OCI-LY1 (cell line): ENCODE measurements around the gene COBL.

Experiments used
- EZH2 ChIP-seq: fragments of 200-600 bp; sonication (generic), shearing (Covaris generic); IDR thresholded peaks from 2 replicates; pipeline ENCODE4 v1.8.0; 2017; ENCODE audit warnings: borderline replicate concordance, mixed run types, mild to moderate bottlenecking, antibody characterized with exemption, low read length, moderate library complexity, mixed read lengths
- TF ChIP-seq, protein P1 (sequence below): fragments of 200-600 bp; sonication (generic), shearing (Covaris generic); IDR thresholded peaks from 2 replicates; pipeline ENCODE4 v1.5.1; 2017; ENCODE audit warnings: mild to moderate bottlenecking, antibody characterized with exemption, low read length, moderate library complexity, mixed read lengths

DNA sequence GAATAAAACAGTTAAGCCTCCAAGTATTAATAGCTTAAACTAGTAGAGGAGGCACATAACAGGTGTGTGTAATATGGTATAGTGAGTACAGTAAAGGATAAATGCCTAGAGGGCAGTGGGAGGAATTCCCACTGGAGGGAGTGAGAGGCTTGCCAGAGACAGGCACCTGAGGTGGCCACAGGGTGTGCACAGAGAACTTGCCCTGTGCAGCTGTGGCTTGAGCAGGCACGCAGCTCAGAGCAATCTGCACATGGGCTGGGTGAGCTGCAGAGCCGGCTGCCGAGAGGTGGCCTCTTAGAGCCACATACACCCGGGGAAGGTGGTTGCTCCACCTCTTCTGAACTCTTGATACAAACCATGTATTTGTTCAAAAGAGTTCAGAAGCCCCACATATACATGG is 237.1 kb downstream of the COBL start:
- TF ChIP-seq, protein P1, sequence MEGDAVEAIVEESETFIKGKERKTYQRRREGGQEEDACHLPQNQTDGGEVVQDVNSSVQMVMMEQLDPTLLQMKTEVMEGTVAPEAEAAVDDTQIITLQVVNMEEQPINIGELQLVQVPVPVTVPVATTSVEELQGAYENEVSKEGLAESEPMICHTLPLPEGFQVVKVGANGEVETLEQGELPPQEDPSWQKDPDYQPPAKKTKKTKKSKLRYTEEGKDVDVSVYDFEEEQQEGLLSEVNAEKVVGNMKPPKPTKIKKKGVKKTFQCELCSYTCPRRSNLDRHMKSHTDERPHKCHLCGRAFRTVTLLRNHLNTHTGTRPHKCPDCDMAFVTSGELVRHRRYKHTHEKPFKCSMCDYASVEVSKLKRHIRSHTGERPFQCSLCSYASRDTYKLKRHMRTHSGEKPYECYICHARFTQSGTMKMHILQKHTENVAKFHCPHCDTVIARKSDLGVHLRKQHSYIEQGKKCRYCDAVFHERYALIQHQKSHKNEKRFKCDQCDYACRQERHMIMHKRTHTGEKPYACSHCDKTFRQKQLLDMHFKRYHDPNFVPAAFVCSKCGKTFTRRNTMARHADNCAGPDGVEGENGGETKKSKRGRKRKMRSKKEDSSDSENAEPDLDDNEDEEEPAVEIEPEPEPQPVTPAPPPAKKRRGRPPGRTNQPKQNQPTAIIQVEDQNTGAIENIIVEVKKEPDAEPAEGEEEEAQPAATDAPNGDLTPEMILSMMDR = no peak
- TF ChIP-seq EZH2 = no peak
